HL-60 (cell line): ENCODE results near the gene CHN2.

Experiments used
- GABPA ChIP-seq: IDR thresholded peaks from 2 replicates; pipeline ENCODE4 v1.6.1; 2012; ENCODE audit warnings: low read depth
- POLR2AphosphoS5 ChIP-seq: IDR thresholded peaks from 2 replicates; pipeline ENCODE4 v1.6.1; 2012; ENCODE audit warnings: low read depth
- TF ChIP-seq, protein P1 (sequence below): IDR thresholded peaks from one replicate; pipeline ENCODE4 v1.5.1; 2011; ENCODE audit warnings: low read length, control low read depth, inconsistent platforms; ENCODE audit not compliant: insufficient read depth
- TF ChIP-seq, protein P2 (sequence below): IDR thresholded peaks from 2 replicates; pipeline ENCODE4 v1.6.1; 2012; ENCODE audit warnings: low read depth; ENCODE audit not compliant: insufficient replicate concordance

DNA sequence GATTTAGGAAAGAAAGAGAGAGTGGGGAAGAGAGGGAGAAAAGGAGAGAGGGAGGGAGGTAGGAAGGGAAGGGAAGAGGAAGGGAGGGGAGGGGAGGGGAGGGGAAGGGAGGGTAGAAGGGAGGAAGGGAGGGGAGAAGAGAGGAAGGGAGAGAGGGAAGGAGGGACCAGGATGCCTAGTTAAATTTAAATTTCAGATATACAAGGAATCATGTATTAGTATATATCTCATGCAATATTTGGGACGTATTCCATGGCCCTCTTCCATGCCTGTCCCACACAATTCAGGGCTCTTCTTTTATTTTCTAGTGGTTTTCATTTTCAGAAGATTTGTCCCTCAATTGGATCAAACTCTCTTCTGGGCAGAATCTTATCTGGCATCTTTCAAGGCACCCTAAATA, 196.7 kb downstream of the CHN2 start:
- TF ChIP-seq, protein P1, sequence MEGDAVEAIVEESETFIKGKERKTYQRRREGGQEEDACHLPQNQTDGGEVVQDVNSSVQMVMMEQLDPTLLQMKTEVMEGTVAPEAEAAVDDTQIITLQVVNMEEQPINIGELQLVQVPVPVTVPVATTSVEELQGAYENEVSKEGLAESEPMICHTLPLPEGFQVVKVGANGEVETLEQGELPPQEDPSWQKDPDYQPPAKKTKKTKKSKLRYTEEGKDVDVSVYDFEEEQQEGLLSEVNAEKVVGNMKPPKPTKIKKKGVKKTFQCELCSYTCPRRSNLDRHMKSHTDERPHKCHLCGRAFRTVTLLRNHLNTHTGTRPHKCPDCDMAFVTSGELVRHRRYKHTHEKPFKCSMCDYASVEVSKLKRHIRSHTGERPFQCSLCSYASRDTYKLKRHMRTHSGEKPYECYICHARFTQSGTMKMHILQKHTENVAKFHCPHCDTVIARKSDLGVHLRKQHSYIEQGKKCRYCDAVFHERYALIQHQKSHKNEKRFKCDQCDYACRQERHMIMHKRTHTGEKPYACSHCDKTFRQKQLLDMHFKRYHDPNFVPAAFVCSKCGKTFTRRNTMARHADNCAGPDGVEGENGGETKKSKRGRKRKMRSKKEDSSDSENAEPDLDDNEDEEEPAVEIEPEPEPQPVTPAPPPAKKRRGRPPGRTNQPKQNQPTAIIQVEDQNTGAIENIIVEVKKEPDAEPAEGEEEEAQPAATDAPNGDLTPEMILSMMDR = no peak
- TF ChIP-seq POLR2AphosphoS5 (no peak), GABPA (no peak)
- TF ChIP-seq, protein P2, sequence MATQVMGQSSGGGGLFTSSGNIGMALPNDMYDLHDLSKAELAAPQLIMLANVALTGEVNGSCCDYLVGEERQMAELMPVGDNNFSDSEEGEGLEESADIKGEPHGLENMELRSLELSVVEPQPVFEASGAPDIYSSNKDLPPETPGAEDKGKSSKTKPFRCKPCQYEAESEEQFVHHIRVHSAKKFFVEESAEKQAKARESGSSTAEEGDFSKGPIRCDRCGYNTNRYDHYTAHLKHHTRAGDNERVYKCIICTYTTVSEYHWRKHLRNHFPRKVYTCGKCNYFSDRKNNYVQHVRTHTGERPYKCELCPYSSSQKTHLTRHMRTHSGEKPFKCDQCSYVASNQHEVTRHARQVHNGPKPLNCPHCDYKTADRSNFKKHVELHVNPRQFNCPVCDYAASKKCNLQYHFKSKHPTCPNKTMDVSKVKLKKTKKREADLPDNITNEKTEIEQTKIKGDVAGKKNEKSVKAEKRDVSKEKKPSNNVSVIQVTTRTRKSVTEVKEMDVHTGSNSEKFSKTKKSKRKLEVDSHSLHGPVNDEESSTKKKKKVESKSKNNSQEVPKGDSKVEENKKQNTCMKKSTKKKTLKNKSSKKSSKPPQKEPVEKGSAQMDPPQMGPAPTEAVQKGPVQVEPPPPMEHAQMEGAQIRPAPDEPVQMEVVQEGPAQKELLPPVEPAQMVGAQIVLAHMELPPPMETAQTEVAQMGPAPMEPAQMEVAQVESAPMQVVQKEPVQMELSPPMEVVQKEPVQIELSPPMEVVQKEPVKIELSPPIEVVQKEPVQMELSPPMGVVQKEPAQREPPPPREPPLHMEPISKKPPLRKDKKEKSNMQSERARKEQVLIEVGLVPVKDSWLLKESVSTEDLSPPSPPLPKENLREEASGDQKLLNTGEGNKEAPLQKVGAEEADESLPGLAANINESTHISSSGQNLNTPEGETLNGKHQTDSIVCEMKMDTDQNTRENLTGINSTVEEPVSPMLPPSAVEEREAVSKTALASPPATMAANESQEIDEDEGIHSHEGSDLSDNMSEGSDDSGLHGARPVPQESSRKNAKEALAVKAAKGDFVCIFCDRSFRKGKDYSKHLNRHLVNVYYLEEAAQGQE = no peak
